GM19468 (cell line): ENCODE results near the gene SIRPB2.

Experiments
- ATAC-seq: cut with Tn5 transposase; IDR thresholded peaks from one replicate; pipeline ENCODE4 v1.9.1; 2021; ENCODE audit warnings: mild to moderate bottlenecking, moderate library complexity, moderate number of reproducible peaks; ENCODE audit not compliant: unreplicated experiment; ENCODE audit errors: extremely low read depth

The SIRPB2 gene

DNA sequence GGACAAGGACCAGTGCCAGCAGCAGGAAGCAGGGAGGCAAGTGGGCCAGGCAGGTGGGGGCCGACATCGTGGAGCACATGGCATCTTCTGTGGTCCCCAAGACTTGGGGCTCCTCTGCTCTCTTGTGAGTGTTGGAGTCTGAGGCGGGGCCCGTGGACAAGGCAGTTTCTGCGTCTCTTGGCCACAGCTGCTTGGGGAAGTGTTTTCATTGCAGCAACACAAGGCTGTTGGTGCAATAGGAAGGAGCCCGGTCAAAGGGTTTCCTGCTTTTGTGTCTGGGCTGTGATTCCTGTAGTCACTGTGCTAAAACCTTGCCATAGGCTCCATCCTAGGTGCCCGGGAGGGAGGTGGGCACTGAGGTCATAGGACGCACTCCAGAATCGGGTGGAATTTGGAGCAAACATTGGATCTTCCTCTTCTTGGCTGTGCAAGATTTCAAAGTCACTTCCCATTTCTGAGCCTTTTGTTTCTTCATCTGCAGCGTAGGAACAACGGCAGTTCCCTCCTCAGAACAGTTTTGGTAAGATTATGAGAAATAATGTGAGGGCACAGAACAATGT is at the start of gene SIRPB2:
SIRPB2 (minus strand) TSS at position 140 of the 560 bp plus-strand sequence; CDS start at position 79, 61 bp downstream.
- no peak for ATAC-seq

- ATAC-seq: no peak
Observed at GRCh38 chr20:1539816-1540419, 48.7 kb upstream of the SIRPB2 start.

DNA sequence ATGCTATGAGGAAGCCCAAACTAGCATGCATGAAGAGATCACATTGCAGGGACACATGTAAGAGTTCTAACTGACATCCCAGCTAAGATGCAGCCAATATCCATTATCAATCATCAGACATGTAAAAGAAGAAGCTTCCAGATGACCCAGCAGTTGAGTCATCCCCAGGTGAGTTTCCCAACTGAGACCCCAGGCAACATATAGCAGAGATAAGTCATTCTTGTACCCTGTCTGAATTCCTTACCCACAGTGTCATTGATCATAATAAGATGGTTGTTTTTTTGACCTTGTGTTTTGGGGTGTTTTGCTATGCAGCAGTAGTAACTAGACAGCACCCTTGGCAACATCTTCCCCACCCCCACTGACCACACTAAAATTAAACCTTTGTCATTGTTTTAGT is 47.4 kb upstream of the SIRPB2 start:
- no peak for ATAC-seq

DNA sequence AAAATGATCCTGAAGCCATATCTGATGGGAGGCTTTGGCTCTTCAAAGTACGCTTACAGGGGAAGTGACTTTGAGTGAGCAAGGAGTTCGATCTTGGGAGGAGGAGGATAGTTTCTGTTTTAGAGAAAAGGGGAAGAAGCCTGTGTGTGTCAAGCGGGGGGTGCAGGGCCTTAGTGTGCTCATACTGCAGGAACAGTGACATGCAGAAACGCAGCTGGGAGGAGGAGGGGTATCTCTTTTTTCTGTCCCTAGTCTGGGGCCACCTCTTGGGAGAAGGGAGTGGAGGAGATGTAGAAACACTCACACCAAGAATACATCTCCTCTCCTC is 46.5 kb upstream of the SIRPB2 start:
- ATAC-seq: no peak

DNA sequence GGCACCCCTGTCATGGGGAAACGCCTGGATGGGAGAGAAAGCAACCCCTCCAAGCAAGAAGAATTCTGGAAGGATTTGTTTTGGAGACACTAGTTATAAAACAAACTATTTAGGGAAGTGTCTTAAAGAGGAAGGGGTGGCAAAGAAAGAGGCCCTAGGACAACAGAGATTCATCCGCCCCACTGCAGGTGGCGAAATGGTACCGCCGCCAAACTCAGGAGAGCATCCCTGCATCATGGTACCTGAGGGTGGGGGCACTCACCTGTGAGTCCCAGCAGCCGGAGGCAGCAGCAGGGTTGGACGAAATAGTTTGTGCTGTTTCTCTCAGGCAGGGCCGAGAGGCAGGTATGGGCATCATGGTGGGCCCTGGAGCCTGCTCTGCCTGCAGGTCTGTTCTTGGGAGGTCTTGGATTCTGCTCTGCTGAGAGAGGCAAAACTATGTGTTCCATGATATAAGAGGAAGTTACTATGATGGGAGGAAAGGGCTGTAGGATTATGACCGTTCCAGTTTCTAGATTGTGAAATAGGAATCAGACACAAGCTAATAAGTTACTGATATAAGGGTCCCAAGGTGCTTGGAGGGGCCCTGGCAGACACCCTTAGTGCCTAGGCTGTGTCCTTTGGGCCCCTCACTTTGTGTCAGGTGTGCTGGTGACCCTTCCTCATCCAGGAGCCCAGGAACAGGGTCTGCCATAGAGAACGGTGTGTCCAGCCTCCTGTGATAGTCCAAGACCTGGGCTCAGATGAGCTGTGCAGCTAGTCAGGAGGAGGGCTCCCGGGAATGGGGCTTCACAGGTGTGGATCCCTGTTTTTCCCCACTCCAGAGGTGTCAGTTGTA is 45.9 kb upstream of the SIRPB2 start:
- no peak for ATAC-seq

- ATAC-seq: peak; percentile 79
Observed at GRCh38 chr20:1535420-1536175, 44.4 kb upstream of the SIRPB2 start.

DNA sequence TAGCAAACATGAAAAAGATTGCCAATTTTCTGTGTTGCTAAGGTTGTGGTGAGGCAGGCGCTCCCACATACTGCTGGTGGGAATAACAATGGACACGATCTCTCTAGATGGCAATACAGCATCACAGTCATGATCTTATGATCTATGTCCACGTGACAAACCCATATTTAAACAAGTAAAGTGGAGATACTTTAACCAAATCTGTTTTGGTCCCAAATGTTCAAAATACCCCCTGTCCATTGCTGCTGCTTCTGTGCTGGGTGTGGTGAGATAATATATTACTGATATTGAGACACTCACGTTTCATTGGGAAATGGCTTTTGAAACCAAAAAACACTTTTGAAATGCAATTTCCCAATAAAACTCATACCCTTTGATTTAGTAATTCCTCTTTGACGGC is 43.3 kb upstream of the SIRPB2 start:
- no peak for ATAC-seq

DNA sequence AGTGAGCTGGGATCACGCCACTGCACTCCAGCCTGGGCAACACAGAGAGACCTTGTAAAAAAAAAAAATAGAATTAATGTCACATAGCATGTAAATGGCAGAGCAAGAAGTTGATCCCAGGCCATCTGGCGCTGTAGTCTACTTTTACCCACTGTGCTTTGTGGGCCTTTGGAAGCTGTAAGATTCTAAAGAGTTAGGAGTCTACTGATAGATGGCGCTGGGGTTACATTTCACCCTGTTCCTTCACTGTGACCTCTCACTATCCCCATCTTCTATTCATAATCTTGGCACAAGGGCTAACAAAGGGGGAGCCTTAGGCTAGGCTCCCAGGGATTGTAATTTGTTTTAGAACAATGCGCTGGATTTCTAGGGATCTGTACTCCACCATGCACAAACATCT is 41.8 kb upstream of the SIRPB2 start:
- ATAC-seq: no peak

DNA sequence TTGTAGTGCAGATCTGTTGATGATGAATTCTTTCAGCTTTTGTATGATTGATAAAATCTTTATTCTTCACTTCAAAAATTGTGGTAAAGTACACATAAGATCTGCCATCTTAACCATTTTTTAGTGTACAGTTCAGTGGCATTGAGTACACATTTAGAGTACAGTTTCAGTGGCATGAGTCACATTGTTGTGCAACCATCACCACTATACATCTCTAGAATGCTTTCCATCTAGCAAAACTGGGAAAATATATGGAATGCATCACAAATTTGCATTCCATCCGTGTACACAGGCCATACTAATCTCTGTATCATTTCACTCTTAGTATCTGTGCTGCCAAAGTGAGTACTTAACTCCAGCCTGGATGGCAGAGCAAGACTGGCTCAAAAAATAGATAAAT is 37.6 kb upstream of the SIRPB2 start:
- ATAC-seq: no peak

DNA sequence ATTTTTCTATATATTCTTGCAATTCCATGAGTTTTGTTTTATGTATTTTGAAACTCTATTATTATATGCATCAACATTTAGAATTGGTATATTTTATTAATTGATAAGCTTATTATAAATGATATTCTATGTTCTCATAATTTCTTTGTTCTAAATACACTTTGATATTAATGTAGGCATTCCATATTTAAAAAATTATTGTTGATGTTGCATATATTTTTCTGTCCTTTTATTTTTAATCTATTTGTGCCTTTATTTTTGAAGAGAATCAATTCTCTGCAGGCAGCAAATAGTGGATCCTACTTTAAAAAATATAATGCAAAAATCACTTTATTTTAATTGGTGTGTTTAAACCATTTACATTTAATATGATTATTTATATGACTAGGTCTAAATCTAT is 36.7 kb upstream of the SIRPB2 start:
- no peak for ATAC-seq

DNA sequence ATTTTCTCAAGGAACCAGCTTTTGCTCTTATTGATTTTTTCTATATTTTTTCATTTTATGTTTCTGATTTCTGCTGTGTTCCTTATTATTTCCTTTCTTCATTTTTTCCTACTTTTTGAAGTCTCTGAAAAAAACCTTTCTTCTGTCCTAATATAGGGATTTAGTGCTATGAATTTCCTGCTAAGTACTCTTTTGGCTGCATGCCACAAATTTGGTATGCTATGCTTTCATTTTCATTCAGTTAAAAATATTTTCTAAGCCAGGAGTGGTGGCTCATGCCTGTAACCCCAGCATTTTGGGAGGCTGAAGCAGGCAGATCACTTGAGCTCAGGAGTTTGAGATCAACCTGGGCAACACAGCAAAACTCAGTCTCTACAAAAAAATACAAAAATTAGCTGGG is 35.7 kb upstream of the SIRPB2 start:
- no peak for ATAC-seq

- ATAC-seq: no peak
Observed at GRCh38 chr20:1526310-1526709, 35.1 kb upstream of the SIRPB2 start.

- no peak for ATAC-seq
Observed at GRCh38 chr20:1524004-1524403, 32.8 kb upstream of the SIRPB2 start.

DNA sequence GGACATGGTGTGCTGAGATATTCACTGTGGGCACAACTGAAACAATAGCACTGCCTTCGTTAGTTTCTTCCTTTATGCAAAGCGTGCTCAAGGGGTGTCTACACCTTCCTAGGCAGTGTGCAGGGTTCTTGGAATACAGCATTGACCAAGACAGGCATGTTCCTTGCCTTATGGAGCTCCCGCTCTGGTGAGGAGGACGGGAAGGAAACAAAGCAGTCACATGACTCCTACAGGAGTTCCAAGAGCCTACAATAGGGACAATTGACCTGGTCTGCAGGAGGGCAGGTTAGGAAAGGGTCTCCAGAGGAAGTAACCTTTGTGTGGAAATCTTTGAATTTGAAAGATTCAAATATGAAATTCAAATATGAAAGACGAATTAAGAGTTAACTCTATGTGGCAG is 25.8 kb upstream of the SIRPB2 start:
- no peak for ATAC-seq

GRCh38 chr20:1513801-1514200 is 22.6 kb upstream of the SIRPB2 start:
- no peak for ATAC-seq

DNA sequence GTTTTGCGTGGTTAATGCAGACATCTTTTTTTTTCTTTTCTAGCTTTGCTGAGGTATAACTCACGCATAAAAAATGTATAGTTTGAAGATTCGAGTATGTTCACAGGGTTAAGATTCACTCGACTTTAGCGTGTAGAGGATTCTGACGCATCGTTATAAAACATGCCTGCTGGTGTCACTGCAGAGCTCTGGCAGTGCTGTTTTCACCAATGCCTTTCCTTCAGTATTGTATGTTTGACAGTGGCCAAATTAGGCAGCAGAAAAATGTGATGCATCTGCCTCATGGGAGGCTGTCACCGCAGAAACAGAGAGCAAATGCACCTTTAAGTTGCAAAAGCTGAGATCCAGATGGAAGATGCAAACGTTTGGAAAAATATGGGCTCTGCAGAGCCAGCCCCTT is 18.0 kb upstream of the SIRPB2 start:
- ATAC-seq: no peak

GRCh38 chr20:1508574-1508973 is 17.4 kb upstream of the SIRPB2 start:
- no peak for ATAC-seq

DNA sequence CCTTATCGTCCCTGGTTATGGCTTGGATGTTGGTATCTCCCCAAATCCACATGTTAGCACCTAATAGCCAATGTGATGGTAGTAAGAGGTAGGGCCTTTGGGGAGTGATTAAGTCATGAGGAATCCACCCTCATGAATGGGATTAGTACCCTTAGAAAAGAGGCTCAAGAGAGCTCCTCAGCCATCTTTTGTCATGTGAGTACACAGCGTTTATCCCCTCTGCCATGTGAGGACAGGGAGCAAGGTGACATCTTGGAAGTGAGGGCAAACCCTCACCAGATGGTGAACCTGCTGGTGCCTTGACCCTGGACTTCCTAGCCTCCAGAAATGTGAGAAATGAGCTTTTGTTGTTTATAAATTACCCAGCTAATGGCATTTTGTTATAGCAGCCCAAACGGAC is 16.1 kb upstream of the SIRPB2 start:
- no peak for ATAC-seq

DNA sequence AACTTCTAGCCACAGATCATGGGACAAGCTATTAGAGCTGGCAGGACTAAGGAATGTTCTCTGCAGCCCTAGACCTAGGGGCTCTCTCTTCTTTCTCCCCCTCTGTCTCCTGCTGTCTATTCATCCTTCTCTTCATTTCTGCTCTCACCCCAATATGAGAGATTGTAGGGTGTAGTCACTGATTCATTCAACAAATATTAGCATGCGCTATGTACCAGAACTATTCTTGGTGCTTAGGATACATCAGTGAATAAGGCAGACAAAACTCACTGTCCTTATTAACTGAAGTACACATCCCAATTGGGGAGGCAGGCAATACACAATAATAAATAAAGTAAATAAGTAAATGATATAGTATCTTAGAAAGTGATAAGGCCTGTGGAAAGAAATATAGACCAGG is 14.7 kb upstream of the SIRPB2 start:
- ATAC-seq: no peak

DNA sequence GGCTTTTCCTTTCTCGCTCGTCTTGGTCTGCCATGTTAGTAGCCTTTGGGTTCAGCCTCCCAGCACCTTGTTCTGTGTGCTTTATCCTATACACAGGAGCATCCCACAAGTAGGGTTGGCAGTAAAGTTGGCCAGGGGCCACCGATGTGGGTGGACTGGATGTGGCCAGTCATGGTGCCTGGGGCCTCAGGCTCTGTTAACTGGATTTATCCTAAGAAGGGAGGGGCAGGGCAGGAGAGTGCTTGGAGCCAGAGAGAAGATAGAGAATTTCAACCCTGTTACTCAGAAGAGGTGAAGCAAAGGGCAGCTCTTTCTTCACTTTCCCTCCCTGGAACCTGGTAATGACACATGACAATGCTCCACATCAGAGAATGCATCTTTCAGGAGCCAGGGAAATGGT is 14.1 kb upstream of the SIRPB2 start:
- no peak for ATAC-seq
